ENCODE results near the gene C6orf62.
A peak's percentile ranks its signal among the peaks of the same experiment; 100 is the strongest.

The C6orf62 gene

DNA sequence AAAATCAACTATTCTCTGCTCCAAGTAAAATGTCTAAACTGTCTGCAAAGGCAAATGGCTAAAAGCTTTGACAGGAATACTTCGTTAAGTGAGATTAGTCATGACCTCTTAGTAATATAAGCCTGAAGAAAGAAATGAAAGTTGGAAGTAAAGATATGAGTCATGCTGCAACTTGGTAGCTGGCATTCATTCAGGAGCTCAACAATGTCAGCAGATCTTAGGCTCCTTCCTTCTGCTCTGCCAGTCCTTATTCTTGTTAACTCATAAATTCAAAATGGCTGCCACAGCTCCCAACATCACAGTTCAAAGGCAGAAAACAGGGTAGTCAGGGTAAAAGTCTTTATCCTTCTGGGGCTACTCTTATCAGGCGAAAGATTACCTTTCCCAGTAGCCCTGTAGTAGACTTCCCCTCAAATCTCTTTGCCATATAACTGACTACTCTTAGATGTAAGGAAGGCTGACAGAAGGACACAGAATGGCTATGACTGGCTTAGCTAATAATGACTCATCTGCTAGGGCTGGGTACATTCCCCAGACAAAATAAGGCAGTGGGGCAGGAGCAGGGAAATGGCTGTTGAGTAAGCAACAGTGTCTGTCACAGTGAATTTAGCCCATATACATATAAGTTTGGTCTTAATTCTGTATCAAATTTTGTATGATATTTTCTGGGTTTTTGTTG, 24.4 kb upstream of the C6orf62 start:
- CTCF ChIA-PET, result interaction anchor here (0.6 to 0.8 kb wide), 3 partner anchors 15 to 160 kb away, joined by 3 read pairs; no protein-coding TSS in a partner anchor
- Histone ChIP-seq H3K4me3 (ENCODE audit: low read depth, low read length) (no peak overlapping the region), H3K9me3 (ENCODE audit: control insufficient read depth, insufficient read depth, low read depth, low read length) (no peaks in the 10 kb centered on the region), H3K36me3 (ENCODE audit: control insufficient read depth in 2 of 2, insufficient read depth in 1 of 2, low read length in 2 of 2) (no peaks in the 10 kb centered on the region), H3K4me1 (ENCODE audit: control insufficient read depth, insufficient read depth, low read length) (no peaks in the 10 kb centered on the region), H3K27ac (ENCODE audit: extremely low read depth, low read depth, low read length) (no peak overlapping the region)
- TF ChIP-seq ZNF394 (tag by site-specific recombination; IDR thresholded peaks at IDR 0.05; ENCODE audit: borderline replicate concordance) (peak; percentile 35; the same call in 1 of the 2 replicates), OSR2 (tag by site-specific recombination; IDR thresholded peaks at IDR 0.05) (peak; percentile 58; the same call in 1 of the 2 replicates), SETDB1 (IDR thresholded peaks at IDR 0.05; ENCODE audit: insufficient read length, low read length) (peak; percentile 52), ZNF335 (tag by site-specific recombination; conservative IDR thresholded peaks at IDR 0.05) (peak; percentile 59; the same call in 1 of the 2 replicates), ZNF660 (tag by site-specific recombination; IDR thresholded peaks at IDR 0.05) (0 out of 2 replicates have a peak, but pooled peaks have one; percentile 52), YY2 (tag by site-specific recombination; IDR thresholded peaks at IDR 0.05) (peak; percentile 27; the same call in 1 of the 2 replicates), ZNF214 (tag by site-specific recombination; IDR thresholded peaks at IDR 0.05; ENCODE audit: borderline replicate concordance) (peak; percentile 27; the same call in 1 of the 2 replicates), SCRT2 (tag by site-specific recombination; IDR thresholded peaks at IDR 0.05) (peak; percentile 40; the same call in 1 of the 2 replicates), ZNF133 (tag by site-specific recombination; IDR thresholded peaks at IDR 0.05) (no peak)
- TF ChIP-seq, protein P1, sequence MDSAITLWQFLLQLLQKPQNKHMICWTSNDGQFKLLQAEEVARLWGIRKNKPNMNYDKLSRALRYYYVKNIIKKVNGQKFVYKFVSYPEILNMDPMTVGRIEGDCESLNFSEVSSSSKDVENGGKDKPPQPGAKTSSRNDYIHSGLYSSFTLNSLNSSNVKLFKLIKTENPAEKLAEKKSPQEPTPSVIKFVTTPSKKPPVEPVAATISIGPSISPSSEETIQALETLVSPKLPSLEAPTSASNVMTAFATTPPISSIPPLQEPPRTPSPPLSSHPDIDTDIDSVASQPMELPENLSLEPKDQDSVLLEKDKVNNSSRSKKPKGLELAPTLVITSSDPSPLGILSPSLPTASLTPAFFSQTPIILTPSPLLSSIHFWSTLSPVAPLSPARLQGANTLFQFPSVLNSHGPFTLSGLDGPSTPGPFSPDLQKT (IDR thresholded peaks at IDR 0.05; ENCODE audit: borderline replicate concordance, low read depth, low read length), result no peak
- TF ChIP-seq, protein P2, sequence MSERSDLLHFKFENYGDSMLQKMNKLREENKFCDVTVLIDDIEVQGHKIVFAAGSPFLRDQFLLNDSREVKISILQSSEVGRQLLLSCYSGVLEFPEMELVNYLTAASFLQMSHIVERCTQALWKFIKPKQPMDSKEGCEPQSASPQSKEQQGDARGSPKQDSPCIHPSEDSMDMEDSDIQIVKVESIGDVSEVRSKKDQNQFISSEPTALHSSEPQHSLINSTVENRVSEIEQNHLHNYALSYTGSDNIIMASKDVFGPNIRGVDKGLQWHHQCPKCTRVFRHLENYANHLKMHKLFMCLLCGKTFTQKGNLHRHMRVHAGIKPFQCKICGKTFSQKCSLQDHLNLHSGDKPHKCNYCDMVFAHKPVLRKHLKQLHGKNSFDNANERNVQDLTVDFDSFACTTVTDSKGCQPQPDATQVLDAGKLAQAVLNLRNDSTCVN (tag by site-specific recombination; optimal IDR thresholded peaks at IDR 0.05), result no peak
- TF ChIP-seq, protein P3, sequence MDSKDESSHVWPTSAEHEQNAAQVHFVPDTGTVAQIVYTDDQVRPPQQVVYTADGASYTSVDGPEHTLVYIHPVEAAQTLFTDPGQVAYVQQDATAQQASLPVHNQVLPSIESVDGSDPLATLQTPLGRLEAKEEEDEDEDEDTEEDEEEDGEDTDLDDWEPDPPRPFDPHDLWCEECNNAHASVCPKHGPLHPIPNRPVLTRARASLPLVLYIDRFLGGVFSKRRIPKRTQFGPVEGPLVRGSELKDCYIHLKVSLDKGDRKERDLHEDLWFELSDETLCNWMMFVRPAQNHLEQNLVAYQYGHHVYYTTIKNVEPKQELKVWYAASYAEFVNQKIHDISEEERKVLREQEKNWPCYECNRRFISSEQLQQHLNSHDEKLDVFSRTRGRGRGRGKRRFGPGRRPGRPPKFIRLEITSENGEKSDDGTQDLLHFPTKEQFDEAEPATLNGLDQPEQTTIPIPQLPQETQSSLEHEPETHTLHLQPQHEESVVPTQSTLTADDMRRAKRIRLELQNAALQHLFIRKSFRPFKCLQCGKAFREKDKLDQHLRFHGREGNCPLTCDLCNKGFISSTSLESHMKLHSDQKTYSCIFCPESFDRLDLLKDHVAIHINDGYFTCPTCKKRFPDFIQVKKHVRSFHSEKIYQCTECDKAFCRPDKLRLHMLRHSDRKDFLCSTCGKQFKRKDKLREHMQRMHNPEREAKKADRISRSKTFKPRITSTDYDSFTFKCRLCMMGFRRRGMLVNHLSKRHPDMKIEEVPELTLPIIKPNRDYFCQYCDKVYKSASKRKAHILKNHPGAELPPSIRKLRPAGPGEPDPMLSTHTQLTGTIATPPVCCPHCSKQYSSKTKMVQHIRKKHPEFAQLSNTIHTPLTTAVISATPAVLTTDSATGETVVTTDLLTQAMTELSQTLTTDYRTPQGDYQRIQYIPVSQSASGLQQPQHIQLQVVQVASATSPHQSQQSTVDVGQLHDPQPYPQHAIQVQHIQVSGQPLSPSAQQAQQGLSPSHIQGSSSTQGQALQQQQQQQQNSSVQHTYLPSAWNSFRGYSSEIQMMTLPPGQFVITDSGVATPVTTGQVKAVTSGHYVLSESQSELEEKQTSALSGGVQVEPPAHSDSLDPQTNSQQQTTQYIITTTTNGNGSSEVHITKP (tag by site-specific recombination; IDR thresholded peaks at IDR 0.05), result 0 out of 2 replicates have a peak, but pooled peaks have one; percentile 16
- TF ChIP-seq, protein P4, sequence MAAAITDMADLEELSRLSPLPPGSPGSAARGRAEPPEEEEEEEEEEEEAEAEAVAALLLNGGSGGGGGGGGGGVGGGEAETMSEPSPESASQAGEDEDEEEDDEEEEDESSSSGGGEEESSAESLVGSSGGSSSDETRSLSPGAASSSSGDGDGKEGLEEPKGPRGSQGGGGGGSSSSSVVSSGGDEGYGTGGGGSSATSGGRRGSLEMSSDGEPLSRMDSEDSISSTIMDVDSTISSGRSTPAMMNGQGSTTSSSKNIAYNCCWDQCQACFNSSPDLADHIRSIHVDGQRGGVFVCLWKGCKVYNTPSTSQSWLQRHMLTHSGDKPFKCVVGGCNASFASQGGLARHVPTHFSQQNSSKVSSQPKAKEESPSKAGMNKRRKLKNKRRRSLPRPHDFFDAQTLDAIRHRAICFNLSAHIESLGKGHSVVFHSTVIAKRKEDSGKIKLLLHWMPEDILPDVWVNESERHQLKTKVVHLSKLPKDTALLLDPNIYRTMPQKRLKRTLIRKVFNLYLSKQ (tag by site-specific recombination; IDR thresholded peaks at IDR 0.05; ENCODE audit: borderline replicate concordance), result no peak
- TF ChIP-seq, protein P5, sequence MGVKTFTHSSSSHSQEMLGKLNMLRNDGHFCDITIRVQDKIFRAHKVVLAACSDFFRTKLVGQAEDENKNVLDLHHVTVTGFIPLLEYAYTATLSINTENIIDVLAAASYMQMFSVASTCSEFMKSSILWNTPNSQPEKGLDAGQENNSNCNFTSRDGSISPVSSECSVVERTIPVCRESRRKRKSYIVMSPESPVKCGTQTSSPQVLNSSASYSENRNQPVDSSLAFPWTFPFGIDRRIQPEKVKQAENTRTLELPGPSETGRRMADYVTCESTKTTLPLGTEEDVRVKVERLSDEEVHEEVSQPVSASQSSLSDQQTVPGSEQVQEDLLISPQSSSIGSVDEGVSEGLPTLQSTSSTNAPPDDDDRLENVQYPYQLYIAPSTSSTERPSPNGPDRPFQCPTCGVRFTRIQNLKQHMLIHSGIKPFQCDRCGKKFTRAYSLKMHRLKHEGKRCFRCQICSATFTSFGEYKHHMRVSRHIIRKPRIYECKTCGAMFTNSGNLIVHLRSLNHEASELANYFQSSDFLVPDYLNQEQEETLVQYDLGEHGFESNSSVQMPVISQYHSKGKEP (tag by site-specific recombination; IDR thresholded peaks at IDR 0.05), result no peak
- POLR2A ChIA-PET, result interaction anchor here (0.9 to 1.2 kb wide), 2 partner anchors 31 to 32 kb away, joined by 3 read pairs; partner anchors contain the start of gene GMNN

Measured in HEK293 (cell line).